BJ (cell line): ENCODE measurements around the gene KCNAB1. TPM values are rescaled to one million over a fixed set of nuclear protein-coding genes. Genes with fewer than 3 reads are reported as not detected.
A peak's percentile ranks its signal among the peaks of the same experiment; 100 is the strongest.

Experiments used
- CTCF ChIA-PET: fragments of 350-600 bp; formaldehyde crosslinking; extraction: SDS; loops from one replicate; lab custom pipeline; 2021; ENCODE audit warnings: antibody characterized with exemption, inconsistent platforms; lab: Yijun Ruan, JAX
- POLR2A ChIA-PET: fragments of 300-600 bp; sonication (Branson Sonifier 250); formaldehyde crosslinking; extraction: SDS; loops from one replicate; lab custom pipeline; 2021; ENCODE audit warnings: antibody characterized with exemption; lab: Charles Lee
- DNase-seq: peaks from one replicate; pipeline ENCODE4 v3.0.0-alpha.2; 2011; ENCODE audit warnings: low read depth
- H3K27me3 ChIP-seq: 2 replicates; pipeline ENCODE4 v1.6.0; 2011; ENCODE audit warnings: low read length; ENCODE audit not compliant: control insufficient read depth, insufficient read depth
- H3K36me3 ChIP-seq: 2 replicates; pipeline ENCODE4 v1.5.1; 2011; ENCODE audit warnings: low read length; ENCODE audit not compliant: control insufficient read depth, insufficient read depth
- H3K4me3 ChIP-seq: 2 replicates; pipeline ENCODE4 v1.5.1; 2011; ENCODE audit warnings: low read depth, mild to moderate bottlenecking, control low read depth, low read length
- polyA plus RNA-seq: library from polyadenylated mRNA; depleted of rRNA; stranded (reverse); fragments of >200 nt; gene quantifications from 2 replicates; pipeline ENCODE4 v1.2.3, GENCODE V29; 2011
- TF ChIP-seq, protein P1 (sequence below): IDR thresholded peaks from 2 replicates; pipeline ENCODE4 v1.5.1; 2011; ENCODE audit warnings: low read depth, mild to moderate bottlenecking, control low read depth, inconsistent platforms, low read length, moderate library complexity; ENCODE audit not compliant: insufficient read depth

The KCNAB1 gene
- polyA plus RNA-seq, 1 experiment: not detected

GRCh38 chr3:156548902-156549301 is 428.5 kb downstream of the KCNAB1 start:
- Histone ChIP-seq H3K27me3 (no peaks in the 10 kb centered on the region), H3K36me3 (peaks cover 5% of the 10 kb centered on the region), H3K4me3 (no peak overlapping the region)
- TF ChIP-seq, protein P1, sequence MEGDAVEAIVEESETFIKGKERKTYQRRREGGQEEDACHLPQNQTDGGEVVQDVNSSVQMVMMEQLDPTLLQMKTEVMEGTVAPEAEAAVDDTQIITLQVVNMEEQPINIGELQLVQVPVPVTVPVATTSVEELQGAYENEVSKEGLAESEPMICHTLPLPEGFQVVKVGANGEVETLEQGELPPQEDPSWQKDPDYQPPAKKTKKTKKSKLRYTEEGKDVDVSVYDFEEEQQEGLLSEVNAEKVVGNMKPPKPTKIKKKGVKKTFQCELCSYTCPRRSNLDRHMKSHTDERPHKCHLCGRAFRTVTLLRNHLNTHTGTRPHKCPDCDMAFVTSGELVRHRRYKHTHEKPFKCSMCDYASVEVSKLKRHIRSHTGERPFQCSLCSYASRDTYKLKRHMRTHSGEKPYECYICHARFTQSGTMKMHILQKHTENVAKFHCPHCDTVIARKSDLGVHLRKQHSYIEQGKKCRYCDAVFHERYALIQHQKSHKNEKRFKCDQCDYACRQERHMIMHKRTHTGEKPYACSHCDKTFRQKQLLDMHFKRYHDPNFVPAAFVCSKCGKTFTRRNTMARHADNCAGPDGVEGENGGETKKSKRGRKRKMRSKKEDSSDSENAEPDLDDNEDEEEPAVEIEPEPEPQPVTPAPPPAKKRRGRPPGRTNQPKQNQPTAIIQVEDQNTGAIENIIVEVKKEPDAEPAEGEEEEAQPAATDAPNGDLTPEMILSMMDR: no peak
- POLR2A ChIA-PET: no interaction called here
- CTCF ChIA-PET: interaction anchor here (0.8 to 1.6 kb wide), 5 partner anchors 10 to 398 kb away, joined by 3 to 6 read pairs (median 5); no protein-coding TSS in a partner anchor
- no peak for DNase-seq

DNA sequence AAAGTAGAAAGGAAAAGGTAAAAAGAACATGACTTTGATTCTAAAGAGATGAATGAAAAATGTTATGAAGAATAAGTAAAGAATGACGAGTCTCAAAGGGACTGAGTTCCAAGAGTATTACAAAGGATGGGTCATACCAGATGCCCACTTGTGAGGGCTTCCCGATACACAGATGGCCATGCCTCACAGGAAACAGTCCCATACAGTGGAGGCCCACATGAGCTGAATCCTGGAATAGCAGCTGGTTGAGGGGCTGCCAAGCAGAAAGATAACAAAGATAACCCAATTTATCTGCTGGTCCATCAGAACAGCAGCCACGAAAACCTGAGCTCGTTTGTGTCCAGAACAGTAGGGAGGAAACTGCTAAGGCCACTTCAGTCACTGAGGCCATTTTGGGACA is 430.9 kb downstream of the KCNAB1 start:
- ChIA-PET POLR2A (no interaction called here), CTCF (interaction anchor here (1.1 to 2.5 kb wide), 4 partner anchors 10 to 586 kb away, joined by 3 to 9 read pairs (median 4); no protein-coding TSS in a partner anchor)
- no peaks in the 10 kb centered on the region for H3K27me3 ChIP-seq
- TF ChIP-seq, protein P1: no peak
- peaks cover 1% of the 10 kb centered on the region; the same call in 1 of the 2 replicates for H3K36me3 ChIP-seq
- DNase-seq: no peak
- no peak overlapping the region for H3K4me3 ChIP-seq

DNA sequence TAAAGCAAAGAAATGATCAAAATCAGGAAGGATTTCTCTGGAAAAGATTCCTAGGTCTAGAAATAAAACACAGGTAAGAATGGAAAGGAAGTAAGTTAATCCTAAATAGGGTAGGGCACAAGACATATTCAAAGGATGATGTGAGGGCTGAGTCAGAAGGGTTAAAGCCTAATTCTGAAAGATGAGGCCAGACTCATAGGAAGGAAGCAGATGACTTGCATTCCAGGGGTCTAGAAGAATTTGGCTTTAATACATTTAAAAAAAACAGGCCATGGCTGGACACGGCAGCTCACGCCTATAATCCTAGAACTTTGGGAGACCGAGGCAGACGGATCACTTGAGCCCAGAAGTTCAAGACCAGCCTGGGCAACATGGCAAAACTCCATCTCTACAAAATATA is 431.4 kb downstream of the KCNAB1 start:
- Histone ChIP-seq H3K27me3 (no peaks in the 10 kb centered on the region), H3K4me3 (no peak overlapping the region), H3K36me3 (peaks cover 1% of the 10 kb centered on the region; the same call in 1 of the 2 replicates)
- ChIA-PET POLR2A (no interaction called here), CTCF (interaction anchor here (1.1 to 2.5 kb wide), 4 partner anchors 10 to 585 kb away, joined by 3 to 9 read pairs (median 4); no protein-coding TSS in a partner anchor)
- DNase-seq: peak; percentile 65
- TF ChIP-seq, protein P1: no peak

GRCh38 chr3:156552973-156553372 is 432.6 kb downstream of the KCNAB1 start:
- no peak for DNase-seq
- Histone ChIP-seq H3K27me3 (no peaks in the 10 kb centered on the region), H3K4me3 (peak overlapping the region; percentile 80), H3K36me3 (peaks cover 1% of the 10 kb centered on the region; the same call in 1 of the 2 replicates)
- POLR2A ChIA-PET: interaction anchor here (0.6 to 0.7 kb wide), 2 partner anchors 210 to 312 kb away, joined by 3 to 4 read pairs; no protein-coding TSS in a partner anchor
- TF ChIP-seq, protein P1: no peak
- CTCF ChIA-PET: interaction anchor here (1.0 kb wide), 1 partner anchor 584 kb away, joined by 3 read pairs; no protein-coding TSS in a partner anchor

DNA sequence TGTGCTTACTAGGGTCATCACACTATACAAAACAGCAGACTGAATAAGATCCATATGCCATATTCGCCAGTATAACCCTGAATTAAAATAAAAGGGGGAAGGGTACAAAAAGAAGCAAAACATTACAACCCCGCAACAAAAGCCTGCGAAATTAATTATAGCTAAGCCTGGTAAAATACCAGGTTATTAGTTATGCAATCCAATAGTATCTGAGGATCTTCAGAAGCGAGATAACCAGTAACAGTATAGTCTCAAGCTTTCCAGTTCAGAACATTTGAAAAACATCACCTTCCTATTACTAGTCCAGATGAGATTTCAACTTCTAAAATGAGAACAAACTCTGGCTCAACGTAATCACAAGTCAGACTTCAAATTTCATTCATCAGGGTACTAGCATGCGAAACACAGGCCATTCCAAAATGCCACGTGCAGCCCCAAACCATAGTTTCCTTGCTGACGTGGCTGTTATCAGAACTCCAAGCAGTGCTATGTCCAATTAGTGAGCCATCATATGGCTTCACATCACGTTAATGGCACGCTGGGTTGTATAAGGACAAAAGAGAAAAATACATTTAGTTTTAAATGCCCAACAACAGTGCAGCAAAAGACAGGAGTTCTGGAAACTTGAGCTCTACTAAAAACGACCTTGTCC is 433.5 kb downstream of the KCNAB1 start:
- TF ChIP-seq, protein P1: no peak
- ChIA-PET POLR2A (interaction anchor here (0.6 kb wide), 1 partner anchor 1556 kb away, joined by 4 read pairs; the partner anchor contains the start of gene RSRC1), CTCF (interaction anchor here (0.9 to 1.9 kb wide), 5 partner anchors 18 to 583 kb away, joined by 3 to 9 read pairs (median 4); partner anchors contain the start of gene TIPARP)
- Histone ChIP-seq H3K4me3 (peak overlapping the region; percentile 80), H3K36me3 (peaks cover 1% of the 10 kb centered on the region; the same call in 1 of the 2 replicates), H3K27me3 (no peaks in the 10 kb centered on the region)
- DNase-seq: peak; percentile 30
